ENCODE measurements around the gene ITPRIP.

Gene ITPRIP

GRCh38 chr10:104296687-104297436 is 41.4 kb downstream of the ITPRIP start:
- no peaks in the 10 kb centered on the region for H3K36me3 ChIP-seq
- no peak overlapping the region for H3K4me2 ChIP-seq
- H3K27ac ChIP-seq, result no peak overlapping the region
- no peak overlapping the region for H3K9ac ChIP-seq
- TF ChIP-seq Cebpa-rat (IDR thresholded peaks at IDR 0.05), result no peak
- H4K20me1 ChIP-seq, result no peaks in the 10 kb centered on the region
- H3K27me3 ChIP-seq, result no peaks in the 10 kb centered on the region
- peaks cover 0 to 4% (median 0%) of the 10 kb centered on the region in 11 experiments; a peak in 5 of 22 replicates for H3K9me3 ChIP-seq (replicated peaks in 1 of 11)
- no peak overlapping the region for H3K4me3 ChIP-seq
- H3K4me1 ChIP-seq, result peaks cover 0 to 33% (median 16%) of the 10 kb centered on the region in 10 experiments; a peak in 17 of 20 replicates

GRCh38 chr10:104293781-104294321 is 44.4 kb downstream of the ITPRIP start:
- no peak for TF ChIP-seq Cebpa-rat (IDR thresholded peaks at IDR 0.05)
- H3K36me3 ChIP-seq, result no peaks in the 10 kb centered on the region
- H3K27me3 ChIP-seq, result no peaks in the 10 kb centered on the region
- no peak overlapping the region for H3K27ac ChIP-seq
- no peak overlapping the region for H3K9ac ChIP-seq
- H3K4me2 ChIP-seq, result peak overlapping the region in 5 of 11 experiments; percentile 33 to 74 (median 63); a peak in 11 of 22 replicates
- H4K20me1 ChIP-seq, result no peaks in the 10 kb centered on the region
- H3K9me3 ChIP-seq (replicated peaks in 1 of 11), result no peaks in the 10 kb centered on the region
- no peak overlapping the region for H3K4me3 ChIP-seq
- H3K4me1 ChIP-seq, result peaks cover under 1 to 43% (median 14%) of the 10 kb centered on the region in 10 experiments; a peak in 16 of 20 replicates

DNA sequence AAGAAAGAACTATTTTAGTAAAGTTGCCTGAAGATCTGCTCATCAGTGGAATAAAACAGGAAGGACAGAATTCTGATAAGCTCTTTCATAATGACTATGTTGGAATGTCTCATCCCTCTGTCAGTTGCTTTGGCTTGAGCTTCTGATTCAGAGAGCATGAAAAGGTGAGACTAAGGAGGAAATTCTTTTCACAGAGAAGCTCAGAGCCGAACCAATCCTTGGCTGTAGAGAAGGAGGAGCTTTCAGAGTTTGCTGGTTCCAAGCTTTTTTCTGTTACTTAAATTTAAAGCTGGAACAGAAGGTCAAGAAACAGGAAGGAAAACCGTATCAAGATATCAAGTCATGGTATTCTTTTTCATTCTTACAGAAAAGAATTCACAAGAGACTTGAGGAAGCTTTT is 45.3 kb downstream of the ITPRIP start:
- Histone ChIP-seq H4K20me1 (no peaks in the 10 kb centered on the region), H3K27ac (peak overlapping the region in 2 of 11 experiments; percentile 2 to 20; a peak in 4 of 22 replicates), H3K4me1 (peaks cover 0 to 43% (median 14%) of the 10 kb centered on the region in 10 experiments; a peak in 16 of 20 replicates), H3K4me3 (no peak overlapping the region), H3K9ac (peak overlapping the region in 1 of 11 experiments; percentile 19; a peak in 1 of 22 replicates), H3K4me2 (peak overlapping the region in 8 of 11 experiments; percentile 9 to 74 (median 40); a peak in 13 of 22 replicates), H3K36me3 (no peaks in the 10 kb centered on the region), H3K27me3 (no peaks in the 10 kb centered on the region), H3K9me3 (replicated peaks in 1 of 11) (no peaks in the 10 kb centered on the region)
- TF ChIP-seq Cebpa-rat (IDR thresholded peaks at IDR 0.05), result no peak

DNA sequence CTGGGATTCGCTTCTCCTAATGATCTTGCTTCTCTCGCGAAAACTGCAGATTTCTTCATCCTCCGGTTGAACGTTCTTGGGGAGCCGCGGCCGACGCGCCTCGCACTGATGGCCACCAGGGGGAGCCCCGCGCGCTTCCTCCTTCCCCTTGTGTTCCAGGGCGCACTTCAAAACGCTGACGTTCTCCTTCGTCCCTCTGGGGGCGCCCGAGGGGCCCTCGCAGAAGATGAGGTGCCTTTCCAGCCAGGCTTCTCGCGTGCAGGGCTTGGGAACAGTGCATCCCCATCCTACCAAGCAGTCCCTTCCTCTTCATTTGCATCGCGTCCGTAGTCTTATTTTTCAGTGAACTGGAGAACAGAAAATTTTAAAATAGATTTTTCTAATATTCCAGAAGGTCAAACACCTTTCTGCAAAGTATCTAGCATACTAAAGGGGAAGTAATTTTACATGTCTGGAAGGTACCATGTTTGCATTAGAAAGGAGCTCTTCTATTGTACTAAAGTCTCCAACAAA is 46.8 kb downstream of the ITPRIP start:
- no peak for TF ChIP-seq Cebpa-rat (IDR thresholded peaks at IDR 0.05)

DNA sequence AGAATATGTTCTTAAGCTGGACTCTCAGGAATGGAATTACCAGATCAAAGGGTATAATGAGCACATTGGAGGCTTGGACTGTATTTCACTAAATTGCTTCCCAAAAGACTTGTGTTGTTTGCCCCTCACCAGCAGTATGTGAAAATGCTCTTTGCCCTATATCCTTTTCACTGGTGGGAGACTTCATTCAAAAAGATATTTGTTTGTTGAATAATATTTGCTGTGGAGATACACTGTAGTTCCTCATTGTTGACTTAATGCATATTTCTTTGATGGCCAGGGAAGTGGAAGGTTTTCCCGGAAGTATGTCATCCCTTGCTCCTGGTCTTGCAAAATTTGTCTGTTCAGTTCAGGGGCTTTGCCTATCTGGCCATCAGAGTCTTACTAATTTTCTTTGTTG is 49.9 kb downstream of the ITPRIP start:
- Histone ChIP-seq H3K27ac (no peak overlapping the region), H3K4me2 (no peak overlapping the region), H3K27me3 (no peaks in the 10 kb centered on the region), H3K36me3 (no peaks in the 10 kb centered on the region), H3K9me3 (replicated peaks in 1 of 11) (no peaks in the 10 kb centered on the region), H3K4me1 (peaks cover 0 to 30% (median 8%) of the 10 kb centered on the region in 10 experiments; a peak in 16 of 20 replicates), H3K4me3 (no peak overlapping the region), H3K9ac (no peak overlapping the region), H4K20me1 (no peaks in the 10 kb centered on the region)
- no peak for TF ChIP-seq Cebpa-rat (IDR thresholded peaks at IDR 0.05)

More for the DNA sequence above, 46.8 kb downstream of the ITPRIP start:
- H3K4me3 ChIP-seq, result no peak overlapping the region
- no peaks in the 10 kb centered on the region for H4K20me1 ChIP-seq
- H3K9ac ChIP-seq, result no peak overlapping the region
- no peaks in the 10 kb centered on the region for H3K9me3 ChIP-seq (replicated peaks in 1 of 11)
- no peak overlapping the region for H3K27ac ChIP-seq
- peak overlapping the region in 4 of 11 experiments; percentile 23 to 48 (median 28); a peak in 6 of 22 replicates for H3K4me2 ChIP-seq
- H3K27me3 ChIP-seq, result no peaks in the 10 kb centered on the region
- H3K36me3 ChIP-seq, result no peaks in the 10 kb centered on the region
- peaks cover 0 to 43% (median 14%) of the 10 kb centered on the region in 10 experiments; a peak in 16 of 20 replicates for H3K4me1 ChIP-seq

DNA sequence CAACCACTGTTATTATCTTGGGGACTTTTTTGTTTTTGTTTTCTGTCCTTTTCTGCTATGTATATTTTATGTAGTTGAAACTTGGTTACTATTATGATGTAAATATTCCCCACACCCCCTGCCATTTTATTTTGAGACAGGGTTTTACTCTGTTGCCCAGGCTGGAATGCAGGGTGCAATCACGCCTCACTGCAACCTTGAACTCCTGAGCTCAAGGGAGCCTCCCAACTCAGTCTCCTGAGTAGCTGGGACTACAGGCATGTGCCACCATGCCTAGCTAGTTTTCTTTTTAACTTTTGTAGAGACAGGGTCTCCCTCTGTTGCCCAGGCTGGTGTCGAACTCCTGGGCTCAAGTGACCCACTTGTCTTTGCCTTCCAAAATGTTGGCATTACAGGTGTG is 51.3 kb downstream of the ITPRIP start:
- H3K9me3 ChIP-seq (replicated peaks in 1 of 11), result no peaks in the 10 kb centered on the region

GRCh38 chr10:104284846-104285245 is 53.4 kb downstream of the ITPRIP start:
- H3K27ac ChIP-seq, result no peak overlapping the region
- no peak overlapping the region for H3K9ac ChIP-seq
- H3K27me3 ChIP-seq, result no peaks in the 10 kb centered on the region
- no peaks in the 10 kb centered on the region for H4K20me1 ChIP-seq
- TF ChIP-seq Cebpa-rat (IDR thresholded peaks at IDR 0.05), result no peak
- H3K36me3 ChIP-seq, result no peaks in the 10 kb centered on the region
- H3K4me2 ChIP-seq, result no peak overlapping the region
- peaks cover 0 to 11% (median 0%) of the 10 kb centered on the region in 10 experiments; a peak in 2 of 20 replicates for H3K4me1 ChIP-seq
- H3K4me3 ChIP-seq, result no peak overlapping the region
- no peaks in the 10 kb centered on the region for H3K9me3 ChIP-seq (replicated peaks in 1 of 11)

More for the DNA sequence above, 51.3 kb downstream of the ITPRIP start:
- H3K27ac ChIP-seq, result no peak overlapping the region
- peaks cover 0 to 23% (median 0%) of the 10 kb centered on the region in 10 experiments; a peak in 6 of 20 replicates for H3K4me1 ChIP-seq
- no peak overlapping the region for H3K4me2 ChIP-seq
- H4K20me1 ChIP-seq, result no peaks in the 10 kb centered on the region
- no peaks in the 10 kb centered on the region for H3K27me3 ChIP-seq
- H3K4me3 ChIP-seq, result no peak overlapping the region
- no peaks in the 10 kb centered on the region for H3K36me3 ChIP-seq
- H3K9ac ChIP-seq, result no peak overlapping the region
- no peak for TF ChIP-seq Cebpa-rat (IDR thresholded peaks at IDR 0.05)

DNA sequence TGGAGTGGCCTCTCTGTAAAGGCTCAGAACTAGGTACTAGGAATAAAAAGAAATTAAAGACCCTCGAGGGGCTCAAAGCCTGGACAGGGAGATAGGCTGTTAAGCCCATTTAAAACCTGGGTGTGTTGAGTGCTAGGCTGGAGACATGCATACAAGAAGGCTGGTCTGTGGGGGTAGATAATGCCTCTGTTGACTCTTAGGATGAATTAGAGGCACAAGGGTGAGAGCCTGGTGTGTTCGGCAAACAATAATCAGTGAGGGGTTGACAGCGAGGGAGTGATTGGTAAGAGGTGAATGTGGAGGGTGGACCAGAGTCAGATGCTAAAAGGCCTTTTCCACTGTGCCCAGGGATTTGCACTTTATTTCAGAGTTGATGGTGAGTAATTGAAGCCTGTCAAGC is 56.6 kb downstream of the ITPRIP start:
- Histone ChIP-seq H4K20me1 (no peaks in the 10 kb centered on the region), H3K9ac (no peak overlapping the region), H3K4me1 (peaks cover 0 to 7% (median 0%) of the 10 kb centered on the region in 10 experiments; a peak in 2 of 20 replicates), H3K4me2 (no peak overlapping the region), H3K4me3 (no peak overlapping the region), H3K27ac (no peak overlapping the region), H3K9me3 (replicated peaks in 1 of 11) (no peaks in the 10 kb centered on the region), H3K27me3 (no peaks in the 10 kb centered on the region), H3K36me3 (no peaks in the 10 kb centered on the region)
- no peak for TF ChIP-seq Cebpa-rat (IDR thresholded peaks at IDR 0.05)

- H3K9ac ChIP-seq, result no peak overlapping the region
- no peaks in the 10 kb centered on the region for H3K36me3 ChIP-seq
- TF ChIP-seq Cebpa-rat (IDR thresholded peaks at IDR 0.05), result no peak
- H3K9me3 ChIP-seq (replicated peaks in 1 of 11), result no peaks in the 10 kb centered on the region
- no peaks in the 10 kb centered on the region for H4K20me1 ChIP-seq
- peaks cover 0 to 10% (median 4%) of the 10 kb centered on the region in 10 experiments; a peak in 10 of 20 replicates for H3K4me1 ChIP-seq
- no peak overlapping the region for H3K4me3 ChIP-seq
- no peak overlapping the region for H3K4me2 ChIP-seq
- peaks cover 8 to 18% (median 13%) of the 10 kb centered on the region in 11 experiments for H3K27me3 ChIP-seq
- no peak overlapping the region for H3K27ac ChIP-seq
Measured at GRCh38 chr10:104279550-104280259, 58.6 kb downstream of the ITPRIP start.
